GM23338 (cell line): ENCODE measurements around the gene FOXD2. TPM values are rescaled to one million over a fixed set of nuclear protein-coding genes. Genes with fewer than 3 reads are reported as not detected.

Experiments used
- ATAC-seq: fragments of 200-7000 bp; cut with Tn5 transposase; 3 replicates; pipeline ENCODE4 v1.9.1; 2020
- DNase-seq: peaks from one replicate; pipeline ENCODE4 v3.0.0-alpha.2; 2015; ENCODE audit warnings: low spot score
- H2AFZ ChIP-seq: fragments of 200-600 bp; sonication (generic); 2 replicates; pipeline ENCODE4 v1.8.0; 2016; ENCODE audit warnings: antibody characterized with exemption, mild to moderate bottlenecking, moderate library complexity
- H3F3A ChIP-seq: fragments of 200-600 bp; sonication (generic); replicated peaks from 2 replicates; pipeline ENCODE4 v1.8.0; 2017; ENCODE audit warnings: antibody characterized with exemption, mixed run types, low read depth
- H3K27ac ChIP-seq: fragments of 200-600 bp; sonication (generic); 2 replicates; pipeline ENCODE4 v1.6.1; 2016; ENCODE audit warnings: low read depth
- H3K27me3 ChIP-seq: fragments of 200-600 bp; sonication (generic); 2 replicates; pipeline ENCODE4 v1.8.0; 2016; ENCODE audit warnings: mild to moderate bottlenecking, mixed run types, moderate library complexity; ENCODE audit not compliant: insufficient read depth
- H3K36me3 ChIP-seq: fragments of 200-600 bp; sonication (generic); 2 replicates; pipeline ENCODE4 v1.8.0; 2016; ENCODE audit warnings: mild to moderate bottlenecking; ENCODE audit not compliant: insufficient read depth
- H3K4me1 ChIP-seq: fragments of 200-600 bp; sonication (generic); 2 replicates; pipeline ENCODE4 v1.8.0; 2016; ENCODE audit warnings: mild to moderate bottlenecking, moderate library complexity; ENCODE audit not compliant: insufficient read depth
- H3K4me2 ChIP-seq: fragments of 200-600 bp; sonication (generic); 2 replicates; pipeline ENCODE4 v1.7.1; 2017; ENCODE audit warnings: mixed run types
- H3K4me3 ChIP-seq: fragments of 200-600 bp; sonication (generic); 2 replicates; pipeline ENCODE4 v1.6.1; 2016; ENCODE audit warnings: mixed run types
- H3K79me2 ChIP-seq: fragments of 200-600 bp; sonication (generic); replicated peaks from 2 replicates; pipeline ENCODE4 v1.8.0; 2017; ENCODE audit warnings: mild to moderate bottlenecking; ENCODE audit not compliant: insufficient read depth
- H3K9me2 ChIP-seq: fragments of 200-600 bp; sonication (generic); 2 replicates; pipeline ENCODE4 v1.8.0; 2017; ENCODE audit not compliant: insufficient read depth
- H4K20me1 ChIP-seq: fragments of 200-600 bp; sonication (generic); replicated peaks from 2 replicates; pipeline ENCODE4 v1.8.0; 2017; ENCODE audit warnings: mild to moderate bottlenecking; ENCODE audit not compliant: insufficient read depth
- H3K27ac Mint-ChIP-seq: 2 replicates; pipeline ENCODE4 v1.8.0; 2020; ENCODE audit warnings: inconsistent platforms, mild to moderate bottlenecking, moderate library complexity, mixed read lengths
- H3K27me3 Mint-ChIP-seq: 3 replicates; pipeline ENCODE4 v1.8.0; 2022; ENCODE audit warnings: low read depth, mild to moderate bottlenecking, moderate library complexity, mixed read lengths, inconsistent platforms; ENCODE audit not compliant: insufficient read depth, poor library complexity
- H3K36me3 Mint-ChIP-seq: 3 replicates; pipeline ENCODE4 v1.8.0; 2021; ENCODE audit warnings: low read depth, mild to moderate bottlenecking, inconsistent platforms, moderate library complexity, mixed read lengths
- H3K4me1 Mint-ChIP-seq: 3 replicates; pipeline ENCODE4 v1.8.0; 2020; ENCODE audit warnings: mild to moderate bottlenecking, inconsistent platforms, mixed read lengths
- H3K4me3 Mint-ChIP-seq: 3 replicates; pipeline ENCODE4 v1.8.0; 2021; ENCODE audit warnings: moderate library complexity, mild to moderate bottlenecking, inconsistent platforms, mixed read lengths
- H3K9me3 Mint-ChIP-seq: 3 replicates; pipeline ENCODE4 v1.8.0; 2020; ENCODE audit warnings: moderate library complexity, mild to moderate bottlenecking, inconsistent platforms, mixed read lengths
- EZH2phosphoT487 ChIP-seq: fragments of 200-600 bp; sonication (generic); IDR thresholded peaks from one replicate; pipeline ENCODE4 v1.8.1; 2018; ENCODE audit warnings: antibody characterized with exemption; ENCODE audit not compliant: unreplicated experiment
- ZNF114 ChIP-seq: fragments of 250-450 bp; sonication (Bioruptor Pico); IDR thresholded peaks from 2 replicates; pipeline ENCODE4 v1.5.0; 2020; ENCODE audit warnings: mild to moderate bottlenecking, moderate library complexity
- ZNF462 ChIP-seq: fragments of 250-450 bp; sonication (Bioruptor Pico); IDR thresholded peaks from 2 replicates; pipeline ENCODE4 v1.5.0; 2020; ENCODE audit warnings: mild to moderate bottlenecking, moderate library complexity
- polyA plus RNA-seq: library from polyadenylated mRNA; unstranded; fragments of >200 nt; fragmentation: Nextera tagmentation; extraction: Ambion mirVana; gene quantifications from 2 replicates; pipeline ENCODE4 v1.2.1, GENCODE V29; 2016
- total RNA-seq: library from RNA; depleted of rRNA; stranded (reverse); fragments of >200 nt; shearing (Covaris generic); gene quantifications from 2 replicates; pipeline ENCODE4 v1.2.3, GENCODE V29; 2014
- TF ChIP-seq, protein P1 (sequence below), 2 experiments: fragments of 200-600 bp in 1 of 2; sonication (generic) in 1 of 2; conservative IDR thresholded peaks; 2 replicates each; pipeline versions ENCODE4 v1.5.1 to v1.6.1; 2016 to 2017; ENCODE audit warnings: antibody characterized with exemption in 2 of 2, low read depth in 2 of 2, mild to moderate bottlenecking in 2 of 2, moderate library complexity in 1 of 2

The FOXD2 gene
- total and polyA plus RNA-seq, 2 experiments from 2014 or later: 0.28 TPM; not detected in 1

GRCh38 chr1:47460040-47460439 lies 22.2 kb downstream of the FOXD2 start:
- Mint-ChIP-seq H3K4me1 (peaks cover 27% of the 10 kb centered on the region), H3K9me3 (no peaks in the 10 kb centered on the region; the same call in 2 of the 3 replicates), H3K27me3 (peaks cover 13% of the 10 kb centered on the region), H3K36me3 (no peaks in the 10 kb centered on the region), H3K4me3 (0 out of 3 replicates have a peak overlapping the region, but pooled peaks have one; percentile 15), H3K27ac (no peak overlapping the region)
- H2AFZ ChIP-seq: no peak overlapping the region
- no peaks in the 10 kb centered on the region for H3K9me2 ChIP-seq
- no peaks in the 10 kb centered on the region for H4K20me1 ChIP-seq
- peak overlapping the region; percentile 58 for H3K4me2 ChIP-seq
- DNase-seq (peak; percentile 64), ATAC-seq (peak; percentile 64)
- no peaks in the 10 kb centered on the region for H3K36me3 ChIP-seq
- peak overlapping the region; percentile 13; the same call in 1 of the 2 replicates for H3K4me3 ChIP-seq
- peaks cover 14% of the 10 kb centered on the region; the same call in 1 of the 2 replicates for H3K27me3 ChIP-seq
- TF ChIP-seq ZNF114 (CRISPR knock-in tag) (no peak), ZNF462 (CRISPR knock-in tag) (no peak), EZH2phosphoT487 (no peak)
- TF ChIP-seq, protein P1, sequence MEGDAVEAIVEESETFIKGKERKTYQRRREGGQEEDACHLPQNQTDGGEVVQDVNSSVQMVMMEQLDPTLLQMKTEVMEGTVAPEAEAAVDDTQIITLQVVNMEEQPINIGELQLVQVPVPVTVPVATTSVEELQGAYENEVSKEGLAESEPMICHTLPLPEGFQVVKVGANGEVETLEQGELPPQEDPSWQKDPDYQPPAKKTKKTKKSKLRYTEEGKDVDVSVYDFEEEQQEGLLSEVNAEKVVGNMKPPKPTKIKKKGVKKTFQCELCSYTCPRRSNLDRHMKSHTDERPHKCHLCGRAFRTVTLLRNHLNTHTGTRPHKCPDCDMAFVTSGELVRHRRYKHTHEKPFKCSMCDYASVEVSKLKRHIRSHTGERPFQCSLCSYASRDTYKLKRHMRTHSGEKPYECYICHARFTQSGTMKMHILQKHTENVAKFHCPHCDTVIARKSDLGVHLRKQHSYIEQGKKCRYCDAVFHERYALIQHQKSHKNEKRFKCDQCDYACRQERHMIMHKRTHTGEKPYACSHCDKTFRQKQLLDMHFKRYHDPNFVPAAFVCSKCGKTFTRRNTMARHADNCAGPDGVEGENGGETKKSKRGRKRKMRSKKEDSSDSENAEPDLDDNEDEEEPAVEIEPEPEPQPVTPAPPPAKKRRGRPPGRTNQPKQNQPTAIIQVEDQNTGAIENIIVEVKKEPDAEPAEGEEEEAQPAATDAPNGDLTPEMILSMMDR (conservative IDR thresholded peaks at IDR 0.05; ENCODE audit: low read depth in 2 of 2): no peak
- H3K27ac ChIP-seq: no peak overlapping the region
- H3K79me2 ChIP-seq: no peaks in the 10 kb centered on the region
- no peaks in the 10 kb centered on the region for H3F3A ChIP-seq
- H3K4me1 ChIP-seq: peaks cover 34% of the 10 kb centered on the region
